GM12892 (cell line): ENCODE results near the gene SDC1.
"Not testable (repeated sequence)": the region's sequence is repeated elsewhere in the genome, so short reads cannot be mapped to it uniquely, and the experiment has no call there.

Source experiments
- DNase-seq: peaks from one replicate; pipeline ENCODE4 v3.0.0; 2011; ENCODE audit not compliant: insufficient read length
- FAIRE-seq: peaks from 2 replicates; lab custom pipeline; 2011; peaks lifted over from hg19 to GRCh38; lab: Jason Lieb, UNC
- POLR2A ChIP-seq: IDR thresholded peaks from 2 replicates; pipeline ENCODE4 v1.6.1; 2011; ENCODE audit warnings: low read depth, low read length, control low read depth
- POLR2AphosphoS5 ChIP-seq: IDR thresholded peaks from 2 replicates; pipeline ENCODE4 v1.6.1; 2011; ENCODE audit warnings: low read depth, low read length, control low read depth
- TAF1 ChIP-seq: IDR thresholded peaks from 2 replicates; pipeline ENCODE4 v1.6.1; 2011; ENCODE audit warnings: low read depth, mild to moderate bottlenecking, control low read depth, low read length, borderline replicate concordance

SDC1 gene

DNA sequence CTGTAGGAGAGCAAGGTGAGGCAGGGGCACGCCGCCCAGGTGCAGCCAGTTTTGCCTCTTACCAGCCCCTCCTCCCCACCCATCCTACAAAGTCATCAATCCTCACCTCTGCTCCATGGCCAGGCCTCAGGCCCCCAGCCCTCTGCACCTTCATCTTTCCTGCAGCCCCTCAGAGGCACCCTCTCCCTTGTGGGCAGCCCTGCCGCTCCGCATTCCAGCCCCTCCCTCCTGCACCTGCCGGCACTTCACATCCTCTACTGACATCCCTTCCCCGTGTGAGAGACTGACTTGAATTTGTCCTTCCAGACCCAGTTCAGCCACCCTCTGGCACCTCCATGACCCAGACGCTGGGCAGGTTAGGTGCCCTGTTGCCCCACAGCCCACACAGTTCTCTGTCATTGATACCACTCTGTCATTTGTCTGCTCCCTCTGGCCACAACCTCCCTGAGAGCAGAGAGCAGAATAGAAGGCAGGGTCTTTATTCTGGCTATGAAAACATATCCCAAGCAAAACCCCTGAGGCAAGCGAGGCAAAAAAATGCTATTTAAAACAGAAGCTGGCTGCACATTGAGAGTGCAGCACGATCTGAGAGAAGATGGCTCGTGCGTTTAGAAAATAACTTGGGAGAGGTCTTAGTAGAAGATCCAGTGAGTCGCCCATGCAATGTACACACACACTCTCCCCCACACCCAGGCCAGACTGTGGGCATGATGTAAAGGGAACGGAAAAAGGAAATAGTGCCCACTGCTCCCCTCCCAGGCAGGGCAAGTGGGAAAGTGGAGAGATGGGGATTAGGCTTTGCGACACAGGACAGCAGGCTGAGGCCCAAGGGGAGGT is 25.9 kb downstream of the SDC1 start:
- no peak for DNase-seq
- TF ChIP-seq TAF1 (no peak), POLR2AphosphoS5 (no peak), POLR2A (no peak)
- FAIRE-seq = no peak

DNA sequence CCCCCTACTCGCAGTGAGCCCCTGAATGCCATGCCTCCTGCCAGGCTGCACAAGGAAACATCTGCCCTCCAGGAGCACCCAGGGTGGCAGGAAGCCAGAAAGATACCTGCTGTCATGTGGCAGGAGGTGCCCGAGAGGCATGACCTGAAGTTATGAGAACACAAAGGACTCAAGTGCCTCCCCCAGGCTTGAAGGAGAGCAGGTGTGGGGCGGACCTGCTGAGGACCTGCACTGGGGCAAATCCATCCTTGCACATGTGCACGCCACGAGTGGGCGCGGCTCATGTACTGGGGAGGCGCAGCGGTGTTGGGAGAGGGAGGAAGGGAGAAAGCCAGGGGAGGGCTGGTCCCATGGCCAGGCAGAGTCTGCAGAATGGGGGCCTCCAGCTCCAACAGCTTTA is 26.9 kb downstream of the SDC1 start:
- DNase-seq = no peak
- no peak for FAIRE-seq
- TF ChIP-seq POLR2A (no peak), POLR2AphosphoS5 (no peak), TAF1 (no peak)

GRCh38 chr2:20197192-20197591 is 27.7 kb downstream of the SDC1 start:
- DNase-seq = no peak
- FAIRE-seq = no peak
- TF ChIP-seq POLR2A = no peak
- no peak for TF ChIP-seq TAF1

DNA sequence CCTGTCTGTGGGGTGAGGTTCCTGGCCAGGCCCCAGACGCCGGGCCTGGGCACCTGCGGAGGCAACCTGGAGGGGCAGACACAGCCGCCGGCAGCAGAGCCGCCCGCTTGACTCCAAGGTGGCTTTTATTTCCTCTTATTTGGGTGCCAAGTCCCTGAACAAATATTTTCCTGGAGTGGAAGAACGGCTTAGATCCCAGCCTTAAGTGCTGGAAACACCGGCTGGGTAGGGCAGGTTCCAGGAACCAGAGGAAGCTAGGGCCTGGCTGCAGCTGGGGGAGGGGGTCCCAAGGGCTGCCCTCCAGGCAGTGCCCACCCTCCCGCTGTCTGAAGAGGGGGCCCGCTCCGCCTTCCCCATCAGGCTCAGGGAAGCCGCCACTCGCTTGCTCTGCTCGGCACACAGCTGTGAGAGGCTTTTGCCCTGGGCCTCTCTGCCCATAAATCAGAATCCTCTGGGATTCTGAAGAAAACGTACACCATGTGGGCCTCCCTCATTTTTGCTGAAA is 28.2 kb downstream of the SDC1 start:
- no peak for DNase-seq
- FAIRE-seq = no peak
- TF ChIP-seq POLR2A (no peak), POLR2AphosphoS5 (no peak), TAF1 (no peak)

DNA sequence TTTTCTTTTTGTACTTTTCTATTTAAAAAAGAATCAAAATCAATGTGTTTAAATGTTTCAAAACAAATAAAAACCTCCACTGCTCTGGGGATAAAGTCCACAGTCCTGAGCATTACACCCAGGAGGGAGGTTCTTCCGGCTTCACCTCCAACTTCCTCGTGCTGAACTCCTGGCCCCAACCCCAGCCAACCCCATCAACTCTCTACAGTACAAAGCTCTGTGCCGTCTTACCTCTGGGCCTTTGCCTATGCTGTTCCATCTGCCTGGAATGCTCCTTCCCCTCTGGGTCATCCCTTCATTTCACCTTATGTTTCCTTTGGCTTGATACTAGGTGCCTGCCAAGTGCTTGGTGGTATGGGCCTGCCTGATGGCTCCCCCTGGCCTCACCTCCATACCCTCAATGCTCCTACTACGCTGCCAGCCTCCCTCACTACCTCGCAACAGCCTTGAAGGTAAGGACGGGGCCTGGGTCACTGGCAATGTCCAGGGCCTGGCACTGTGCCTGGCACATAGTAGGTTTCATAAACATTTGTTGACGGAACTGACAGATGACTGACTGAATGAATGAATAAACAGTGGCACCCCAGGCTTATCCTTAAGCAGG is 28.8 kb downstream of the SDC1 start:
- FAIRE-seq (no peak), DNase-seq (no peak)
- TF ChIP-seq POLR2AphosphoS5 = no peak
- no peak for TF ChIP-seq TAF1
- TF ChIP-seq POLR2A = no peak

DNA sequence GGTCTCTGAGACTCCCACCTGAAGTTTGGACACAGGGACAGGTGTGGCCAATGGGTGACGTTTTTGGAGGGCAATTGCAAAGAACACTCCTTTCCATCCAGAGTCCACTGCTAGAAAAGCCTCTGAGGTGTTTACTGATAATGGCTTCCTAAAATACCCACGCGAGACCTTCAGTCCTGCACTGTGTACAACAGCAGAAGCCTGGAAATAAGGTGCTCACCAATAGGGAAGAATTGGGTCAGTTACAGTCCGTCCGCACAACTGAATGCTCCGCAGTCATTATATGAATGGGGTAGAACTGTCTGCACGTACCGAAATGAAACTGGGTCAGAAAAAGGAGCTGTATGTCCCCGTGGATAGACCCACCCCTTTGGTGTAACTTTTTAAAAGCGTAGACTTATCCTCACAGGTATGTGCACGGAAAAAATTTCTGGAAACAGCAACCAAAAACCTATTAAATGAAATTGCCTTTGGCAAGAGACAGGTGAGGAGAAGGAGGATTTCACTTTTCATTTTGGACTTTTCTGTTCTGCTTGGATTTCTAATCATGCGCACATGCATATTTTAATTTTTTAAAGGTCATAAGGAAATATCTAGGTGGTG is 29.4 kb downstream of the SDC1 start:
- FAIRE-seq (no peak), DNase-seq (no peak)
- TF ChIP-seq POLR2A (no peak), POLR2AphosphoS5 (no peak), TAF1 (no peak)

DNA sequence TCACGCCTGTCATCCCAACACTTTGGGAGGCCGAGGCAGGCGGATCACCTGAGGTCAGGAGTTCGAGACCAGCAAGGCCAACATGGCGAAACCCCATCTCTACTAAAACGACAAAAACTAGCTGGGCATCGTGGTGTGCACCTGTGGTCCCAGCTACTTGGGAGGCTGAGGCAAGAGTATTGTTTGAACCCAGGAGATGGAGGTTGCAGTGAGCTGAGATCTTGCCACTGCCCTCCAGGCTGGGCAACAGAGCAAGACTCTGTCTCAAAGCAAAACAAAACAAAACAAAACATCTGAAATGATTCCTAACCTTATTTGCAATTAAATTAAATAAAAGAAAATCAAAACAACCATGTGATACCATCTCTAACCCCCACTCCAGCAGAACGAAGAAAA is 29.9 kb downstream of the SDC1 start:
- not testable (repeated sequence) for FAIRE-seq, DNase-seq

DNA sequence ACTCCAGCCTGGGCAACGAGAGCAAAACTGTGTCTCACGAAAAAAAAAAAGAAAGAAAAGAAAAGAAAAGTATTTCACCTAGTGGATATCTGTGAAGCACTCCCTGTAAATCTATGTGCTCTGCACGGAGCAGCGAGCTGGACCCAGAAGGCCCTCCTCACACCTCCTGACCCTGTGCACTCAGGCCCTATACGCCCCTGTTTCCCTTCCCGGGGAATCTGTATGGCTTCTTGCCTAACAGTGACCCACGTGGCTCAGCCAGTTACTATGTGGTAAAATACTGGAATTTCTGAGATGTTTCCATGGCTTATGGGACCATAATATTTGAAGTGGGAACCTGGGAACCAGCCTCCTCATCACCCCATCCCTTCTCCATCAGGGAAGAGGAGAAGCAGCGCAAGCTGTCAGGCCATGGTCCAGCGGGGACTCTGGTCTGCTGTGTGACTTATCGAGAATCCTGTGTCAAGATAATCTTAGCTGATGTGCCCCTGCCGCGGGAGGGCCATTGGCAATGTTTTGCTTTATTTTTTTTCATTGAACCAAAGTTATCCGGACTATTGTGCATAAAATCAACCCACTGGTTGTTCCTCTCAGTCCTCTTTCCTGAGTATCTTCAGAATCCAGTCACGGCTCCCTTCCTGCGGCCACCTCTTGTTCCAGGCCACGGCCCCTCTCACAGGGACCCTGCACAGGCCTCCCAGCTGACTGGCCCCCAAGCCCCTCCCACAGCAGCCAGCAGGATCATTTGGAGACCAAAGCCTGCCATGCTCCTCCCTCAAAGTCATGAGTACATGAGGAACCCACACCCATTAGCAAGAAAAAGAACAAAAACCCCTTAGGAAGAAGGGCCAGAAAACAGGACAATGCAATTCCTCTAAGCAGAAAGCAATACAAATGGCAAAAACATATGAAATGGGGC is 30.6 kb downstream of the SDC1 start:
- TF ChIP-seq TAF1 (no peak), POLR2AphosphoS5 (no peak), POLR2A (no peak)
- DNase-seq = no peak
- FAIRE-seq = no peak

DNA sequence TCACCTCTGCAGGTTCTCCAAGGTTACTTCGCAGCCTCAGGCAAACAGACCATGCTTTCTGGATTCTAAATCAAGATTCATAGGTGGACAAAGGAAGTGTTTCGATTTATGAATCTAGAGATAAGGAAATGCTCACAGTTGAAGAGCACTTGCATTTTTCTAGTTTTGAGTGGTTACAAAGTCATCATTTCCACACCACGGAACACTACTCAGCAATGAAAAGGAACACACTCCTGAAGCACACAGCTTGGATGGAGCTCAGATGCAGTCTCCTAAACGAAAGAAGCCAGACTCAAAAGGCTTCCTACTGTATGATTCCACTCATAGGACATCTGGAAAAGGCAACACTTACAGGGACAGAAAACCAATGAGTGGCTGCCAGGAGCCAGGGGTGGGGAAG is 31.7 kb downstream of the SDC1 start:
- FAIRE-seq (peak; percentile 9), DNase-seq (no peak)
- TF ChIP-seq TAF1 = no peak
- TF ChIP-seq POLR2AphosphoS5 = no peak
- TF ChIP-seq POLR2A = no peak

GRCh38 chr2:20192781-20193180 is 32.1 kb downstream of the SDC1 start:
- DNase-seq (no peak), FAIRE-seq (no peak)
- TF ChIP-seq POLR2A (no peak), TAF1 (no peak), POLR2AphosphoS5 (no peak)

- FAIRE-seq (no peak), DNase-seq (no peak)
- TF ChIP-seq POLR2AphosphoS5 (no peak), POLR2A (no peak)
Measured at GRCh38 chr2:20191714-20192569, 33.0 kb downstream of the SDC1 start.
